H1 (cell line): ENCODE results near the gene JTB. TPM values are rescaled to one million over a fixed set of nuclear protein-coding genes. Genes with fewer than 3 reads are reported as not detected.

ENCODE experiments used
- ASH2L ChIP-seq: fragments of 200-600, 300-600 bp; sonication (generic); IDR thresholded peaks from one replicate; pipeline ENCODE4 v1.7.1; 2017; ENCODE audit warnings: low read length
- BACH1 ChIP-seq: IDR thresholded peaks from 2 replicates; pipeline ENCODE4 v1.6.1; 2012; ENCODE audit warnings: low read length, improper control_type of control experiment
- BRCA1 ChIP-seq: IDR thresholded peaks from 2 replicates; pipeline ENCODE4 v1.6.1; 2012; ENCODE audit warnings: low read depth, low read length, improper control_type of control experiment
- CHD2 ChIP-seq: IDR thresholded peaks from 2 replicates; pipeline ENCODE4 v1.6.1; 2012; ENCODE audit warnings: low read length, improper control_type of control experiment
- EGR1 ChIP-seq: IDR thresholded peaks from 2 replicates; pipeline ENCODE4 v1.6.1; 2011; ENCODE audit warnings: low read depth, low read length, borderline replicate concordance
- EZH2 ChIP-seq: fragments of 200-600 bp; sonication (generic); IDR thresholded peaks from 2 replicates; pipeline ENCODE4 v1.7.1; 2012; ENCODE audit warnings: low read depth, mild to moderate bottlenecking, moderate library complexity, low read length, inconsistent platforms; ENCODE audit not compliant: severe bottlenecking
- FOSL1 ChIP-seq: IDR thresholded peaks from 2 replicates; pipeline ENCODE4 v1.6.1; 2011; ENCODE audit warnings: mild to moderate bottlenecking, low read depth, low read length, moderate library complexity; ENCODE audit not compliant: insufficient read depth
- GTF2F1 ChIP-seq: IDR thresholded peaks from 2 replicates; pipeline ENCODE4 v1.6.1; 2012; ENCODE audit warnings: low read depth, low read length, improper control_type of control experiment, borderline replicate concordance
- JUN ChIP-seq: IDR thresholded peaks from 2 replicates; pipeline ENCODE4 v1.6.1; 2011; ENCODE audit warnings: low read depth, mild to moderate bottlenecking, improper control_type of control experiment, low read length
- JUND ChIP-seq: IDR thresholded peaks from 2 replicates; pipeline ENCODE4 v1.6.1; 2011; ENCODE audit warnings: mild to moderate bottlenecking, improper control_type of control experiment, low read length
- NANOG ChIP-seq: IDR thresholded peaks from 2 replicates; pipeline ENCODE4 v1.6.1; 2011; ENCODE audit warnings: low read length, low read depth, mild to moderate bottlenecking, inconsistent platforms; ENCODE audit not compliant: insufficient read depth, poor library complexity, severe bottlenecking
- POLR2A ChIP-seq, 2 experiments: IDR thresholded peaks; 1 replicate in 1 of 2; 2 replicates in 1 of 2; pipeline ENCODE4 v1.6.1; 2011; ENCODE audit warnings: low read depth in 2 of 2, low read length in 2 of 2, mild to moderate bottlenecking in 2 of 2; ENCODE audit errors: control extremely low read depth in 1 of 2
- POU5F1 ChIP-seq: IDR thresholded peaks from 2 replicates; pipeline ENCODE4 v1.6.1; 2011; ENCODE audit warnings: low read depth, mild to moderate bottlenecking, low read length, moderate library complexity
- RAD21 ChIP-seq, 2 experiments: IDR thresholded peaks in 1 of 2; conservative IDR thresholded peaks in 1 of 2; 2 replicates each; pipeline ENCODE4 v1.6.1; 2011; ENCODE audit warnings: low read depth in 2 of 2, low read length in 2 of 2, improper control_type of control experiment in 1 of 2, inconsistent platforms in 1 of 2, mild to moderate bottlenecking in 1 of 2, moderate library complexity in 1 of 2
- RFX5 ChIP-seq: IDR thresholded peaks from 2 replicates; pipeline ENCODE4 v1.6.1; 2011; ENCODE audit warnings: low read depth, low read length, improper control_type of control experiment, borderline replicate concordance
- SIRT6 ChIP-seq: IDR thresholded peaks from one replicate; pipeline ENCODE4 v1.7.1; 2012; ENCODE audit warnings: low read length, inconsistent platforms
- SP1 ChIP-seq: IDR thresholded peaks from 2 replicates; pipeline ENCODE4 v1.6.1; 2011; ENCODE audit warnings: low read depth, low read length
- SP2 ChIP-seq: IDR thresholded peaks from 2 replicates; pipeline ENCODE4 v1.6.1; 2012; ENCODE audit warnings: mild to moderate bottlenecking, low read length, inconsistent platforms
- SP4 ChIP-seq: IDR thresholded peaks from 2 replicates; pipeline ENCODE4 v1.6.1; 2012; ENCODE audit warnings: low read length, inconsistent platforms
- polyA plus RNA-seq, 7 experiments: library from polyadenylated mRNA; depleted of rRNA in 3 of 7; stranded (reverse) in 5 of 7; unstranded in 2 of 7; fragments of >200 nt in 5 of 7; fragments of 200-250 nt in 2 of 7; gene quantifications; 1 replicate in 5 of 7; 2 replicates in 1 of 7; 4 replicates in 1 of 7; pipeline versions ENCODE4 v1.2.1 to v1.2.3, GENCODE V29; 2011 to 2013; ENCODE audit warnings: missing spikeins in 2 of 7, mixed read lengths in 2 of 7
- total RNA-seq: library from RNA; stranded (reverse); fragmentation: NEBNext Ultra II Directional; extraction: Animal tissue kit (Norgen Biotek cat#: 25700); gene quantifications from 2 replicates; pipeline ENCODE4 v1.2.1, GENCODE V29; 2021
- TF ChIP-seq, protein P1 (sequence below): IDR thresholded peaks from 2 replicates; pipeline ENCODE4 v1.6.1; 2012; ENCODE audit warnings: low read length, inconsistent platforms
- TF ChIP-seq, protein P2 (sequence below): IDR thresholded peaks from 2 replicates; pipeline ENCODE4 v1.6.1; 2012; ENCODE audit warnings: inconsistent platforms

The JTB gene
- total and polyA plus RNA-seq, 2 of the 8 experiments (the other 6 are each of a cell fraction or from before 2014, with no cell fraction given), result 91.1 to 122 TPM

DNA sequence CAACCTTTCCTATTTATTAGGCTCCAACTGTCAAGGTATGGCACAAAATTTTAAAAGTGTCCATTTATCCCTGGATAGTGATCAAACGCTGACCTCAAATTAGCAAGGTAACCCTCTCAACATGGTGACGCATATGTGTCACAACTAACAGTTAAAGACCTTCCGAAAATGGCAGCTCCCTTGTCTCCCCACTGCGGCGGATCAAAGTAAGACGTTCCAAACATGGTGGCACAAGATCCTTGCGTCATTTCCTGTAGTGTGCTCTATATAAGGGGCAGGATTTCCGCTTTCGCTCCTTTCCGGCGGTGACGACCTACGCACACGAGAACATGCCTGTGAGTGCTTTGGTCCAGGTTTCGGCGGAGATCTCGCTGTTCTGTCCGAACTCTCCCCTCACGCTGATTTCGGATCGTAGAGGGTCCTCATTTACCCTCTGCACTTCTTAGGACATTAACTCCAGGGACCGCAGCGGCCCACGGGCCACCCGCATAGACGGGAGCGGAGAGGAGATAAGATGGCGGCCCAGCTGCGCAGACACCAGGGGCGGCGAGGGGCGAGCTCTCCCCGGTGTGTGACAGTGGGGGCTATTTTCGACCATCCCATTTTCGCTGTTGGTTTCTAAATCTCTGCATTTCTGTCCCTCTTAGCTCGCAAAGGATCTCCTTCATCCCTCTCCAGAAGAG lies 13.1 kb upstream of the JTB start, which contains the start of gene RPS27 (continued):
- TF ChIP-seq POU5F1, result no peak
- no peak for TF ChIP-seq SP2
- TF ChIP-seq SIRT6, result no peak
- TF ChIP-seq ASH2L, result peak; percentile 83
- peak; percentile 100 for TF ChIP-seq POLR2A (IDR thresholded peaks at IDR 0.05; ENCODE audit: control extremely low read depth in 1 of 2, low read depth in 2 of 2, low read length in 2 of 2)
- TF ChIP-seq EGR1, result no peak
- TF ChIP-seq, protein P1, sequence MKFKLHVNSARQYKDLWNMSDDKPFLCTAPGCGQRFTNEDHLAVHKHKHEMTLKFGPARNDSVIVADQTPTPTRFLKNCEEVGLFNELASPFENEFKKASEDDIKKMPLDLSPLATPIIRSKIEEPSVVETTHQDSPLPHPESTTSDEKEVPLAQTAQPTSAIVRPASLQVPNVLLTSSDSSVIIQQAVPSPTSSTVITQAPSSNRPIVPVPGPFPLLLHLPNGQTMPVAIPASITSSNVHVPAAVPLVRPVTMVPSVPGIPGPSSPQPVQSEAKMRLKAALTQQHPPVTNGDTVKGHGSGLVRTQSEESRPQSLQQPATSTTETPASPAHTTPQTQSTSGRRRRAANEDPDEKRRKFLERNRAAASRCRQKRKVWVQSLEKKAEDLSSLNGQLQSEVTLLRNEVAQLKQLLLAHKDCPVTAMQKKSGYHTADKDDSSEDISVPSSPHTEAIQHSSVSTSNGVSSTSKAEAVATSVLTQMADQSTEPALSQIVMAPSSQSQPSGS, result peak; percentile 82; the same call in 1 of the 2 replicates
- no peak for TF ChIP-seq JUN
- TF ChIP-seq FOSL1, result no peak
- TF ChIP-seq GTF2F1, result peak; percentile 98
- TF ChIP-seq, protein P2, sequence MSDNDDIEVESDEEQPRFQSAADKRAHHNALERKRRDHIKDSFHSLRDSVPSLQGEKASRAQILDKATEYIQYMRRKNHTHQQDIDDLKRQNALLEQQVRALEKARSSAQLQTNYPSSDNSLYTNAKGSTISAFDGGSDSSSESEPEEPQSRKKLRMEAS, result no peak
- peak; percentile 60; the same call in 1 of the 2 replicates for TF ChIP-seq CHD2
- TF ChIP-seq RFX5, result no peak
- TF ChIP-seq BACH1, result no peak
- TF ChIP-seq RAD21 (IDR thresholded peaks at IDR 0.05 in 1 of 2, conservative IDR thresholded peaks at IDR 0.05 in 1 of 2; ENCODE audit: low read depth in 2 of 2, low read length in 2 of 2), result no peak
- TF ChIP-seq EZH2, result no peak
- TF ChIP-seq NANOG, result no peak
- TF ChIP-seq SP1, result peak; percentile 69; the same call in 1 of the 2 replicates
- peak; percentile 76 for TF ChIP-seq JUND
- no peak for TF ChIP-seq SP4
- TF ChIP-seq BRCA1, result no peak
- TF ChIP-seq, all 59 proteins: peak for 26
